Measurements from ENCODE around the gene HOXA10. TPM values are rescaled to one million over a fixed set of nuclear protein-coding genes. Genes with fewer than 3 reads are reported as not detected.

Gene HOXA10
- total and polyA plus RNA-seq, 2 donors (not counting 1 experiment from before 2014, with no cell fraction given): 0.17 to 1.00 TPM

DNA sequence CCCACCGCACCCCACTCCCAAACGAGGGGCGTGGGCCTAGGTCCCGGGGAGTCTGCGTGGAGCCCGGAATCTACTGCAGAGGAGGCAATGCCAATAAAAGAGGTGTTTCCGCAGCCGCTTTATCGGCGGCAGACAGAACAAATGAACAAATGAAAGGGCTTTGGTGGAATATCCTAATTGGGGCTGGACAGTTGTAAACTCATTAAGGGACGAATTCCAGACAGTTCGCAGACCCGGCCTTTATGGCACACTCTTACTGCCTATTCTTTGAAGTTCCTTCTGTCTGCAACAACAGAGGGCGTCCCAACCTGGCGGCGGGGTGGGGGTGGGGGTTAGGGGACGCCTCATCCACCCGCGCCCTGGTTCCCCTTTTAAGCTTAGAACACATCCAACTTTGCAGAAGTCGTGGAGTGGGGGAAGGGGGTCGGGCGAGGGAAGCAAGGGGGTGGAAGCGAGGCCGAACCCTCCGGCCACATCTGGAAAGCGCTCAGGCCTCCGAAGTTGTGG lies 12.9 kb downstream of the HOXA10 start:
- no peak for TF ChIP-seq EZH2 (IDR thresholded peaks at IDR 0.05; ENCODE audit: low read length, missing control alignments)
- TF ChIP-seq CTCF (conservative IDR thresholded peaks at IDR 0.05 in 1 of 2, IDR thresholded peaks at IDR 0.05 in 1 of 2; ENCODE audit: low read depth in 1 of 2, low read length in 2 of 2): no peak

DNA sequence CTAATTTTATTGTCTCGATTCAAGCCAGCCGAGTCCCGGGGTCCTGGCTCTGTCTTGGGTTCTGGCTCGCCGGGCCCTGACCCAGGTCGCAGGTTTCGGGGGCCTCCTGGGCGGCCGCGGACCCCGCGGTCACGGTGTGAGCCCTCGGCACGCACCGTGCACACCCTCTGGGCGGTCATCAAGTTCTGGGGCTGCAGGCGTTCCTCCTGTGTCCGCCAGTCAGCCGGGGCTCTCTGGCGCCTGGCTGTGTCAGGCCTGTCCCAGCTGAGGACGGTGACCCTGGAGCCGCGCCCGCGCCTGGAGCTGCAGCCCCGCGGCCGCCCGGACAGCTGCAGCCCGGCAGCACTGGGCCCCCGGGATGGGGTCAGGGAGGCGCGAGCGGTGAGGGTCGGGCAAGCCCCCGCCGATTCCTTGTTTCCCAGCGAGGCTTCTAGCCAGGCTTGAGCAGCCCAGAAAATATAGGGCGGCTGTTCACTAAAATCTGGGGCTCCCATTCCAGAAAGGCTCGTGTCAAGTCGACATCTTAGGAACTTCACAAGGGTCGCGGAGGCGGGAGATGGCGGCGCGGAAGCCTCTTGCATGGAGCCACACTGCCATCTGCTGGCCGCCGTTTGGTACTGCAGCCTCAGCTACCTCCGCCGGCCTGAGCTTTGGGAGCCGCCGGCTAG lies 13.4 kb downstream of the HOXA10 start:
- no peaks in the 10 kb centered on the region for H3K4me1 ChIP-seq (ENCODE audit: control insufficient read depth, extremely low read depth, insufficient read depth, low read length)
- peak; percentile 55 to 84 for DNase-seq (ENCODE audit: low read depth in 2 of 2)
- TF ChIP-seq CTCF (conservative IDR thresholded peaks at IDR 0.05 in 1 of 2, IDR thresholded peaks at IDR 0.05 in 1 of 2; ENCODE audit: low read depth in 1 of 2, low read length in 2 of 2) (peak; percentile 79 to 84), EZH2 (IDR thresholded peaks at IDR 0.05; ENCODE audit: low read length, missing control alignments) (no peak)
- H2AFZ ChIP-seq (ENCODE audit: low read length): peak overlapping the region; percentile 75
- no peak overlapping the region for H3K27ac ChIP-seq (ENCODE audit: insufficient read depth, low read length)
- peaks cover 23% of the 10 kb centered on the region for H3K27me3 ChIP-seq (ENCODE audit: control insufficient read depth, insufficient read depth, low read length)
- peak overlapping the region; percentile 33 for H3K9ac ChIP-seq (ENCODE audit: insufficient read depth, low read length)
- no peaks in the 10 kb centered on the region for H4K20me1 ChIP-seq (ENCODE audit: control insufficient read depth, extremely low read depth, insufficient read depth, low read length)
- H3K4me3 ChIP-seq (replicated peaks in 1 of 4; ENCODE audit: control extremely low read depth in 1 of 4, insufficient read depth in 1 of 4, low read depth in 3 of 4, low read length in 4 of 4): peak overlapping the region; percentile 39 to 74 (median 54)
- H3K36me3 ChIP-seq (ENCODE audit: control insufficient read depth, insufficient read depth, low read length): no peaks in the 10 kb centered on the region
- peak overlapping the region; percentile 75 for H3K4me2 ChIP-seq (ENCODE audit: extremely low read depth, insufficient read depth, low read length)
- H3K9me3 ChIP-seq (ENCODE audit: control insufficient read depth, insufficient read depth, low read depth, low read length): no peaks in the 10 kb centered on the region
- no peaks in the 10 kb centered on the region for H3K79me2 ChIP-seq (ENCODE audit: control insufficient read depth, insufficient read depth, low read length)

More for the DNA sequence above, 12.9 kb downstream of the HOXA10 start:
- Histone ChIP-seq H3K9ac (ENCODE audit: insufficient read depth, low read length) (no peak overlapping the region), H3K9me3 (ENCODE audit: control insufficient read depth, insufficient read depth, low read depth, low read length) (no peaks in the 10 kb centered on the region), H3K27me3 (ENCODE audit: control insufficient read depth, insufficient read depth, low read length) (peaks cover 29% of the 10 kb centered on the region), H3K4me2 (ENCODE audit: extremely low read depth, insufficient read depth, low read length) (peak overlapping the region; percentile 75), H2AFZ (ENCODE audit: low read length) (peak overlapping the region; percentile 75), H3K4me3 (replicated peaks in 1 of 4; ENCODE audit: control extremely low read depth in 1 of 4, insufficient read depth in 1 of 4, low read depth in 3 of 4, low read length in 4 of 4) (peak overlapping the region; percentile 39 to 74 (median 54)), H4K20me1 (ENCODE audit: control insufficient read depth, extremely low read depth, insufficient read depth, low read length) (no peaks in the 10 kb centered on the region), H3K79me2 (ENCODE audit: control insufficient read depth, insufficient read depth, low read length) (no peaks in the 10 kb centered on the region), H3K36me3 (ENCODE audit: control insufficient read depth, insufficient read depth, low read length) (no peaks in the 10 kb centered on the region), H3K4me1 (ENCODE audit: control insufficient read depth, extremely low read depth, insufficient read depth, low read length) (no peaks in the 10 kb centered on the region), H3K27ac (ENCODE audit: insufficient read depth, low read length) (no peak overlapping the region)
- no peak for DNase-seq (ENCODE audit: low read depth in 2 of 2)

- H3K4me2 ChIP-seq (ENCODE audit: extremely low read depth, insufficient read depth, low read length): peak overlapping the region; percentile 75
- H4K20me1 ChIP-seq (ENCODE audit: control insufficient read depth, extremely low read depth, insufficient read depth, low read length): no peaks in the 10 kb centered on the region
- H3K27me3 ChIP-seq (ENCODE audit: control insufficient read depth, insufficient read depth, low read length): peaks cover 18% of the 10 kb centered on the region
- H3K79me2 ChIP-seq (ENCODE audit: control insufficient read depth, insufficient read depth, low read length): no peaks in the 10 kb centered on the region
- H2AFZ ChIP-seq (ENCODE audit: low read length): peak overlapping the region; percentile 44
- no peaks in the 10 kb centered on the region for H3K9me3 ChIP-seq (ENCODE audit: control insufficient read depth, insufficient read depth, low read depth, low read length)
- peaks cover 4% of the 10 kb centered on the region for H3K4me1 ChIP-seq (ENCODE audit: control insufficient read depth, extremely low read depth, insufficient read depth, low read length)
- no peak overlapping the region for H3K27ac ChIP-seq (ENCODE audit: insufficient read depth, low read length)
- H3K36me3 ChIP-seq (ENCODE audit: control insufficient read depth, insufficient read depth, low read length): no peaks in the 10 kb centered on the region
- TF ChIP-seq CTCF (conservative IDR thresholded peaks at IDR 0.05 in 1 of 2, IDR thresholded peaks at IDR 0.05 in 1 of 2; ENCODE audit: low read depth in 1 of 2, low read length in 2 of 2): no peak
- no peak for TF ChIP-seq EZH2 (IDR thresholded peaks at IDR 0.05; ENCODE audit: low read length, missing control alignments)
- H3K4me3 ChIP-seq (replicated peaks in 1 of 4; ENCODE audit: control extremely low read depth in 1 of 4, insufficient read depth in 1 of 4, low read depth in 3 of 4, low read length in 4 of 4): peak overlapping the region in 1 of 4 experiments; percentile 74
- DNase-seq (ENCODE audit: low read depth in 2 of 2): no peak
- no peak overlapping the region for H3K9ac ChIP-seq (ENCODE audit: insufficient read depth, low read length)
Measured at GRCh38 chr7:27160145-27160545, 14.0 kb downstream of the HOXA10 start.
